ENCODE measurements around the gene PROK2.

PROK2 gene
- total RNA-seq = 0.72 to 1.0 reads per million in 2 experiments

- no peak for DNase-seq (ENCODE audit: low read depth)
Measured at GRCh38 chr3:71784914-71785531, at the start of gene PROK2. Gene PROK2 (minus strand): TSS chr3:71785148. CDS start chr3:71785052, 96 bp downstream.

- DNase-seq (ENCODE audit: low read depth) = no peak
Measured at GRCh38 chr3:71831599-71831998, 46.7 kb upstream of the PROK2 start.

- no peak for DNase-seq (ENCODE audit: low read depth)
Measured at GRCh38 chr3:71825551-71826283, 40.8 kb upstream of the PROK2 start.

- no peak for DNase-seq (ENCODE audit: low read depth)
Measured at GRCh38 chr3:71821116-71821515, 36.2 kb upstream of the PROK2 start.

GRCh38 chr3:71817262-71817661, 32.3 kb upstream of the PROK2 start:
- no peak for DNase-seq (ENCODE audit: low read depth)

GRCh38 chr3:71816767-71817156, 31.8 kb upstream of the PROK2 start:
- no peak for DNase-seq (ENCODE audit: low read depth)

GRCh38 chr3:71815340-71816067, 30.6 kb upstream of the PROK2 start:
- DNase-seq (ENCODE audit: low read depth) = no peak

GRCh38 chr3:71813704-71814103, 28.8 kb upstream of the PROK2 start:
- no peak for DNase-seq (ENCODE audit: low read depth)

GRCh38 chr3:71813073-71813472, 28.1 kb upstream of the PROK2 start:
- no peak for DNase-seq (ENCODE audit: low read depth)

GRCh38 chr3:71810056-71810455, 25.1 kb upstream of the PROK2 start:
- DNase-seq (ENCODE audit: low read depth) = no peak

- DNase-seq (ENCODE audit: low read depth) = no peak
Measured at GRCh38 chr3:71809321-71810026, 24.5 kb upstream of the PROK2 start.

- no peak for DNase-seq (ENCODE audit: low read depth)
Measured at GRCh38 chr3:71806736-71807135, 21.8 kb upstream of the PROK2 start.

GRCh38 chr3:71805691-71806090, 20.7 kb upstream of the PROK2 start:
- DNase-seq (ENCODE audit: low read depth) = no peak

- no peak for DNase-seq (ENCODE audit: low read depth)
Measured at GRCh38 chr3:71805199-71805598, 20.3 kb upstream of the PROK2 start.

GRCh38 chr3:71803248-71803647, 18.3 kb upstream of the PROK2 start:
- DNase-seq (ENCODE audit: low read depth) = no peak

GRCh38 chr3:71801986-71802385, 17.0 kb upstream of the PROK2 start:
- no peak for DNase-seq (ENCODE audit: low read depth)

GRCh38 chr3:71800023-71800422, 15.1 kb upstream of the PROK2 start:
- DNase-seq (ENCODE audit: low read depth) = no peak

- DNase-seq (ENCODE audit: low read depth) = no peak
Measured at GRCh38 chr3:71797455-71797854, 12.5 kb upstream of the PROK2 start.

GRCh38 chr3:71796290-71796689, 11.3 kb upstream of the PROK2 start:
- no peak for DNase-seq (ENCODE audit: low read depth)

GRCh38 chr3:71791634-71792033, 6.7 kb upstream of the PROK2 start:
- DNase-seq (ENCODE audit: low read depth) = no peak

- no peak for DNase-seq (ENCODE audit: low read depth)
Measured at GRCh38 chr3:71789922-71790321, 5.0 kb upstream of the PROK2 start.

- no peak for DNase-seq (ENCODE audit: low read depth)
Measured at GRCh38 chr3:71787851-71788405, 3.0 kb upstream of the PROK2 start.
